ENCODE measurements around the gene AFF4.
"Not testable (repeated sequence)": the region's sequence is repeated elsewhere in the genome, so short reads cannot be mapped to it uniquely, and the experiment has no call there.

The AFF4 gene

GRCh38 chr5:132963171-132964104 is at the start of gene AFF4:
Gene AFF4, minus strand, starts transcription at chr5:132963634. Its CDS starts 26,445 bp downstream, at chr5:132937189.
- in situ Hi-C loops (cut with MboI; ENCODE audit: low sequenced_read_pairs): no loop called here

DNA sequence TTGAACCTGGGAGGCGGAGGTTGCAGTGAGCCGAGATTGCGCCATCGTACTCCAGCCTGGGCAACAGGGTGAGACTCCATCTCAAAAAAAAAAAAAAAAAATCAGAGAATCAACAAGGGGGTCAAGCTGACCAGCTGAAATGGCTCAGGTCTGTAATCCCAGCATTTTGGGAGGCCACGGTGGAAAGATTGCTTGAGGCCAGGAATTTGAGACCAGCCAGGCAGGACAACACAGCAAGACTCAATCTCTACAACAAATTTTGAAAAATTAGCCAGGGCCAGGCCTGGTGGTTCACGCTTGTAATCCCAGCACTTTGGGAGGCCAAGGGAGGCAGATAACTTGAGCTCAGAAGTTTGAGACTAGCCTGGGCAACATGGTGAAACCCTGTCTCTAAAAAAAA is 45.0 kb upstream of the AFF4 start:
- in situ Hi-C loops (cut with MboI; ENCODE audit: low sequenced_read_pairs): not testable (repeated sequence)

DNA sequence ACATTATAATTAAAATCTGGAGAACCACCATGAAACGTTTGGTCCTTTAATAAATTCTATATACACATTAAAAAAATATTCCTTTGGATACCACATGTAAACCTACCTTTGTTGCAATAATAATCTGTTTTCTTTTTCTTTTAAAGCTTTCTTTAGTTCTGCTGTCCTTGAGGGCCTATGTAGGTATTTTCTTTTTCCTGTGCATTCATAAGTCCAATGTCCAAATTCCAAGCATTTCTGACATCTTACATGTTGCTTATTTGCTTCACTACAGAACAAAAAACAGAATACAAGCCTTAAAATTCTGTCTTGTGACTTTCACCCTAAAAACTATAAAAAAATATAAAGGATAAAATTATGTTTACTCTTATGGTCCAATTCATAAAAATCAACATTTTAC is 43.2 kb upstream of the AFF4 start:
- in situ Hi-C loops (cut with MboI; ENCODE audit: low sequenced_read_pairs): no loop called here

DNA sequence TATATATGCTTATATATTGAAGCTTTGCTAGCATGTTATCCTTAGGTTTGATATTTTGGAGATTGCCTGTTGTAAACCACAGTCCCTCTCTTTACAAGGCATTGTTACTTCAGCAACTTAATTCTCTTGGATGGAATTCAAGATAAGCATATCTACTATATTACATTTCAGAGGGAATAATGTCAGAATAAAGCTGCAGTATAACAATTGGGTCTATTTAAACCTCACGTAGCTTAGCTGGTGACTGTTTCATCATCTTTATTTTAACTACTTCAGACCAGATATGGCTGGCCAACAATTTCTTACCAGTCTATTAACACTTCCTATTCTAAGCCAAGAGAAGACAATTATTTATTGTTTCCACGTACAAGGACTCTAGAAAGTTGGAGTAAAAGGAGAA is 35.8 kb upstream of the AFF4 start:
- in situ Hi-C loops (cut with MboI; ENCODE audit: low sequenced_read_pairs): no loop called here

DNA sequence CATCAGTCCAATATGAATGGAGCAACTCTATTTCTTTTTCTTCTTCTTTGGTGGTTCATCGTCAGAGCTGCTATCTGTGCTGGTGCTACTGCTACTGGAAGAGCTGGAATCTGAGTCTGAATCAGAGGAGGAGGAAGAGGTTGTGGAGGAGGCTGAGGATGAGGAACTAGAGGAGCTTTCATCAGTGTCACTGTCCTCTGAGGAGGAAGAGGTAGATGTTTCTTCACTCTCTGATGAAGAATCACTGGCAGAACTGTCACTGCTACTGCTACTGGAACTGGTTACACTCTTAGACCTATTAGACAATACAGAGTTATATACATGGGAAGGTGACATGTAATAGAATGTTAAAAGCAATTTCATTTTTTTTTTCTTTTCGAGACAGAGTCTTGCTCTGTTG is 35.1 kb upstream of the AFF4 start:
- in situ Hi-C loops (cut with MboI; ENCODE audit: low sequenced_read_pairs): no loop called here

GRCh38 chr5:132996307-132996706 is 32.9 kb upstream of the AFF4 start:
- in situ Hi-C loops (cut with MboI; ENCODE audit: low sequenced_read_pairs): no loop called here

DNA sequence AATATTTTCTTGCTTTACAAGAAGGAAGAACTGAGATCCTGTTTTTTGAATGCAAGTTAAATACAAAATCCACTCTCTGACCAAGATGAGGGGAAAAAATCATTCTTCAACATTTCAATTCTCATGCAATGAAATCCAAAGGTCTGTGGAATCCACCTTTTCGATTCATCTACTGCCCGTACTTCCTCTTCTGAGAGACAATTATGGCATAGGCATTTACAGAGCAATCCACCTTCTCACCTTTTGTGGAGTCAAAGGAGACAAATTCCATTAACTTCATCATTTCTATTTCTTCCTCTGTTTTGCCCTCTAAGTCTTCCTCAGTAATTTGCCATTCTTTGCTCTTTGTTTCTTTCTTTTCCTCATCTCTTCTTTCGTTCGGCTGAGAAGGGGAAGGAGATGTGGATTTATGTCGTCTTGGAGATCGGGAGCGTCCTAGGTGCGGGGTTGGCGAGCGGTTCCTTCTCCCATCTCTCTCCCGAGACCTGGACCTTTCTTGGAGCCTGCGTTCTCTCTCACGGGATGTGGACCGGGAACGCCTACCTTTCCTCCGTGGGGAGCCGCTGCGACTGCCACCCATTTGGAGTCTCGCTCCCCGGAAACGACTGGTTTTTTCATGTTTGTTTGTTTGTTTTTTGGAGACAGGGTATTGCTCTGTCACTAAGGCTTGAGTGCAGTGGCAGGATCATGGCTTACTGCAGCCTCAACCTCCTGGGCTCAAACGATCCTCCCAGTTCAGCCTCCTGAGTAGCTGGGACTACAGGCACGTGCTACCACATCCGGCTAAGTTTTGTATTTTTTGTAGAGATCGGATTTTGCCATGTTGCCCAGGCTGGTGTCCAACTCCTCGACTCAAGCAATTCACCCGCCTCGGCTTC is 24.3 kb upstream of the AFF4 start:
- in situ Hi-C loops (cut with MboI; ENCODE audit: low sequenced_read_pairs): no loop called here

DNA sequence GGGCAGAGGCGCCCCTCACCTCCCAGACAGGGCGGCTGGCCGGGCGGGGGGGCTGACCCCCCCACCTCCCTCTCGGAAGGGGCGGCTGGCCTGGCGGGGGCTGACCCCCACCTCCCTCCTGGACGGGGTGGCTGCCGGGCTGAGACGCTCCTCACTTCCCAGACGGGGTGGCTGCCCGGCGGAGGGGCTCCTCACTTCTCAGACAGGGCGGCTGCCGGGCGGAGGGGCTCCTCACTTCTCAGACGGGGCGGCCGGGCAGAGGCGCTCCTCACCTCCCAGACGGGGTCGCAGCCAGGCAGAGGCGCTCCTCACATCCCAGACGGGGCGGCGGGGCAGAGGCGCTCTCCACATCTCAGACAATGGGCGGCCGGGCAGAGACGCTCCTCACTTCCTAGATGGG is 19.5 kb upstream of the AFF4 start:
- in situ Hi-C loops (cut with MboI; ENCODE audit: low sequenced_read_pairs): not testable (repeated sequence)

- in situ Hi-C loops (cut with MboI; ENCODE audit: low sequenced_read_pairs): no loop called here
Measured at GRCh38 chr5:132981288-132981687, 17.9 kb upstream of the AFF4 start.

DNA sequence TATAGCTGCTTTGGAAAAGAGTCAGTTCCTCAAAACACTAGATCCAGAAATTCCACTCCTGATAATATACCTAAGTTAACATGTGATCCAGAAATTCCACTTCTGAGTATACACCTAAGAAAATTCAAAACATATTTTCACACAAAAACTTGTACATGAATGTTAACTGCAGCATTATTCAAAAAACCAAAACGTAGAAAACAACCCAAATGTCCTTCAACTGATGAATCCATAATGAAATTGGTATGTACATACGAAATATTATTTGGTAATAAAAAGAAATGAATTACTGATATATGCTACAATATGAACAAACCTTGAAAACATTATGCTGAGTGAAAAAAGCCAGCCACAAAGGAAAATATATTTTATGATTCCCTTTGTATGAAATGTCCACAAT is 16.5 kb upstream of the AFF4 start:
- in situ Hi-C loops (cut with MboI; ENCODE audit: low sequenced_read_pairs): no loop called here

DNA sequence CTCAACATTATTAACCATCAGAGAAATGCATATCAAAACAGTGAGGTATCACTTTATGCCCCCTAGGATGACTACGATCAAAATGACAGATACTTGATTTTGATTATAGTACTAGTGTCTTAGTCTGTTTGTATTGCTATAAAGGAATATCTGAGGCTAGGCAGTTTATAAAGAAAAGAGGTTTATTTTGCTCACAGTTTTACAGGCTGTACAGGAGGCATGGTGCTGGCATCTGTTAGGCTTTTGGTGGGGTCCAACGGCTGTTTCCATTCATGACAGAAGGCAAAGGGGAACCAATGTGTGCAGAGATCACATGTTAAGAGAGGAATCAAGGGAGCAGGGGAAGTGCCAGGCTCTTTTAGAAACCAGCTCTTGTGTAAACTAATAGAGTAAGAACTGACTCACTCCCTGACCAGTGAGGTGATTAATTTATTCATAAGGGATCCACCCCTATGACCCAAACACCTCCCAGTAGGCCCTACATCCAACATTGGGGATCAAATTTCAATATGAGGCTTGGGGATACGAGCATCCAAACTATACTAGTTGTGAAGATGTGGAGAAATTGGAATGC is 16.0 kb upstream of the AFF4 start:
- in situ Hi-C loops (cut with MboI; ENCODE audit: low sequenced_read_pairs): no loop called here

DNA sequence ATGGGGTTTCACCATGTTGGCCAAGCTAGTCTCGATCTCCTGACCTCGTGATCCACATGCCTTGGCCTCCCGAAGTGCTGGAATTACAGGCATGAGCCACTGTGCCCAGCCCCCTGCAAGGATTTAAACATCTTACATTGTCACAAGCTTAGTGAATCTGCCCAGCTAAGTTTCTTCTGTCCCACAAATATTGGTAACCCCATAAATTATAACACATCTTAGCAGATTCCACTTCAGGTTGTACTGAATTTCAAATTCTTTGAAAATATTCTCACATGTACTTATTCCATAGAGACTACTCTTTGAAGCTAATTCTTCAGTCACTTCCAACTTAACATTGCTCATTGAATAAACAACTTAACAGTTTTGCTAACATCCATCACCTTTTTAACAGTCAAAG is 13.4 kb upstream of the AFF4 start:
- in situ Hi-C loops (cut with MboI; ENCODE audit: low sequenced_read_pairs): no loop called here

- in situ Hi-C loops (cut with MboI; ENCODE audit: low sequenced_read_pairs): not testable (repeated sequence)
Measured at GRCh38 chr5:132972436-132972828, 9.0 kb upstream of the AFF4 start.

DNA sequence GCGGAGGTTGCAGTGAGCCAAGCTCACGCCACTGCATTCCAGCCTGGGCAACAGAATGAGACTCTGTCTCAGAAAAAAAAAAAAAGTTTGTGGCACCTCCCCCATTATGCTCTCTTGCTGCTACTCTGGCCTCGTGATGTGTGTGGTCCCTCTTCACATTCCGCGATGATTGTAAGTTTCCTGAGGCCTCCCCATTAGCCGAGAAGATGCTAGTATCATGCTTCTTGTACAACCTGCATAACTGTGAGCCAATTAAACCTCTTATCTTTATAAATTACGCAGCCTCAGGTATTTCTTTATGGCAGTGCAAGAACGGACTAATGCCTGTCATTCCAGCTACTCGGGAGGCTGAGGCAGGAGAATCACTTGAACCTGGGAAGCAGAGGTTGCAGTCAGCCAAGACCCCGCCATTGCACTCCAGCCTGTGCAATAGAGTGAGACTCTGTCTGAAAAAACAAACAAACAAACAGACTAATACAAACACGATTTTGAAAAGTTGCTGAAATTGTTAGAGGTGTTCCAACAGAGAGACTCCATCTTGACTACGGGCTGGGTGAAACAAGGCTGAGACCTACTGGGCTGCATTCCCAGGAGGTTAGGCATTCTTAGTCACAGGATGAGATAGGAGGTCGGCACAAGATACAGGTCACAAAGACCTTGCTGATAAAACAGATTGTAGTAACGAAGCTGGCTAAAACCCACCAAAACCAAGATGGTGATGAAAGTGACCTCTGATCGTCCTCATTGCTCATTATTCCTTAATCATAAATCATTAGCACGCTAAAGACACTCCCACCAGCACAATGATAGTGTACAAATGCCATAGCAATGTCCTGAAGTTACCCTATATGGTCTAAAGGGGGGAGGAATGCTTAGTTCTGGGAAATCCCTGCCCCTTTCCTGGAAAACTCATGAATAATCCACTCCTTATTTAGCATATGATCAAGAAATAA is 8.3 kb upstream of the AFF4 start:
- in situ Hi-C loops (cut with MboI; ENCODE audit: low sequenced_read_pairs): no loop called here

GRCh38 chr5:132965120-132965519 is 1.7 kb upstream of the AFF4 start:
- in situ Hi-C loops (cut with MboI; ENCODE audit: low sequenced_read_pairs): no loop called here

DNA sequence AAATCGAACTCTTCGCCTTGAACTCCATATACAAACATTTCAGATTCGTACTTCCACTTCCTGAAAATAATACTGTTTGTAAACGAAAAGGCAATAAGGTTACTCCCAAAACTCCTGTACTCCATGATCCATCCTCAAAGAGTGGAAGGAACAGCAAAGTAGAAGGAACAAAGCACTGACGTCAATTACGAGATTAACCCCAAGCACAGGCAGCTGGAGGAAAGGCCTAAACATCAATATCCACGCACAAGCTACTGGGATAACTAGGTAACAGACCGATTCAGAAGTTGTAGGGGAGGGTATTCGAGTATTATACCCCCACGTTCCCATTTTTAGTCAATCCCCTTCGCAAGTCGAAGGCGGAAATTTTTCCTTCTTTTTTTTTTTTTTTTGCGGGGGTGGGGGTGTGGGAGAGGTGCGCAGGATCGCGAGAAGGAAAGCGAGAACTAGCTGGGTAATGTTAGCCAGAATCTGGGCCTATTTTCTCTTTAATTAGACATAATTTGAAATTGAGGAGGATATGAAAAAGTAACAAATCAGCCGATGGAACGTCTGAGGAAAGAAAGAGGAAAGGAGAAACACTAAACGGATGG is 909 bp downstream of the AFF4 start:
- in situ Hi-C loops (cut with MboI; ENCODE audit: low sequenced_read_pairs): no loop called here

DNA sequence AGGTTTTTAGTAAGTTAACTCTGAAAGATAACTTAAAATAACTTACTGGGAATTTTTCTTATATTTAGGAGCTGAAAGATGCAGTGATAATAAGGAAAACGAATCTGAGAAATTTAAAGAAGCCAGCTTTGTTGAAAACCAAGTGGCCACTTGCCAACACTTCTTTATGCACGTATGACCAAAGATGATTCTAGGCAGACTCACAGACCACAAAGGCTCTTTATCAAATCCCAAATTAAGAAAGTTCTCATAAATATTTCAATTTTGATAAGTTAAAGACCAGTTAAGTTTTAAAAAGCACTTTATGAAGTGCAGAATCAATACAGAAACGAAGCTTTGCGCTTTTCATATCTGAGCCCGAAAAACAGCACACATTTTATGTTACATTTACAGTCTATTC is 1.5 kb downstream of the AFF4 start:
- in situ Hi-C loops (cut with MboI; ENCODE audit: low sequenced_read_pairs): no loop called here

DNA sequence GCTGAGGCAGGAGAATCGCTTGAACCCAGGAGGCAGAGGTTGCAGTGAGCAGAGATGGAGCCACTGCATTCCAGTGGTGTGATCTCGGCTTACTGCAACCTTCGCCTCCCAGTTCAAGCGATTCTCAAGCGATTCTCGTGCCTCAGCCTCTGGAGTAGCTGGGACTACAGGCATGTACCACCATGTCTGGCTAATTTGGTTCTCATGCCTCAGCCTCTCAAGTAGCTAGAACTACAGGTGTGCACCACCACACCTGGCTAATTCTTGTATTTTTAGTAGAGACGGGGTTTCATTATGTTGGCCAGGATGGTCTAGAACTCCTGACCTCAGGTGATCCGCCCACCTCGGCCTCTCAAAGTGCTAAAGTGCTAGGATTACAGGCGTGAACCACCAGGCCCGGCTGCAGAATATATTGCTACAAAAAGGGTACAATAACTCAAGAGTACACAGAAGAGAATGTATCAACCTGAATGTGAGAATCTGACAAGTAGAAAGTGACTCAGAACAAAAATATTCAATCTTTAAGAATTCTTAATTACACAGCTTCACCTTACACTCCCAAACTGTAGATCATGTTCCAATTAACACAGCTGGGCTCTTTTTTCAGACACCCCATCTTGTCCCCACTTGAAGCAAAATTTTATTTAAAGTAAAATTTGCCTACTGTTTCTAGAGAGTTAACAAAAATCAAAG is 2.2 kb downstream of the AFF4 start:
- in situ Hi-C loops (cut with MboI; ENCODE audit: low sequenced_read_pairs): not testable (repeated sequence)

DNA sequence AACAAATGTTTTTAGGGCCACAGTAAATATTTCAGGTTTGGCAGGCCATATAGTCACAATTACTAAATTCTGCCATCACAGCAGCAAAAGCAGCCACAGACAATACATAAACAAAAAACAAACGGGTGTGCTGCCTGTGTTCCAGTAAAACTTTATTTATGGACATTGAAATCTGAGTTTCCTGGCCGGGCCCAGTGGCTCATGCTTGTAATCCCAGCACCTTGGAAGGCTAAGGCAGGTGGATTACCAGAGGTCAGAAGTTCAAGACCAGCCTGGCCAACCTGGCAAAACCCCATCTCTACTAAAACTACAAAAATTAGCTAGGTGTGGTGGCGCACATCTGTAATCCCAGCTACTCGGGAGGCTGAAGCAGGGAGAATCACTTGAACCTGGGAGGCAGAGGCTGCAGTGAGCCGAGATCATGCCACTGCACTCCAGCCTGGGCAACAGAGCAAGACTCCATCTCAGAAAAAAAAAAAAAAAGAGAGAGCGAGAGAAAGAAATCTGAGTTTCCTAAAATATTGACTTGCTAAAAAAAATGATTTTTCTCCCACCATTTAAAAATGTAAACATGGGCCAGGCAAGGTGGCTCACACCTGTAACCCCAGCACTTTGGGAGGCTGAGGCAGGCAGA is 7.2 kb downstream of the AFF4 start:
- in situ Hi-C loops (cut with MboI; ENCODE audit: low sequenced_read_pairs): not testable (repeated sequence)
